Fibroblast of pulmonary artery (primary cell): ENCODE results near the gene PFKL.

Experiments
- DNase-seq: peaks from one replicate; pipeline ENCODE4 v3.0.0-alpha.2; 2010; ENCODE audit warnings: low read depth
- H3K4me3 ChIP-seq: replicated peaks from 2 replicates; pipeline ENCODE4 v1.5.1; 2011; ENCODE audit warnings: low read depth, mild to moderate bottlenecking, control low read depth, low read length, moderate library complexity
- CTCF ChIP-seq: IDR thresholded peaks from 2 replicates; pipeline ENCODE4 v1.5.1; 2011; ENCODE audit warnings: mild to moderate bottlenecking, control low read depth, low read length, inconsistent platforms; ENCODE audit errors: missing control alignments

PFKL gene

GRCh38 chr21:44324106-44324853, 24.4 kb downstream of the PFKL start:
- H3K4me3 ChIP-seq = no peak overlapping the region
- TF ChIP-seq CTCF = no peak
- no peak for DNase-seq

- TF ChIP-seq CTCF = no peak
- no peak overlapping the region for H3K4me3 ChIP-seq
- no peak for DNase-seq
Measured at GRCh38 chr21:44324854-44325107, 24.9 kb downstream of the PFKL start.

GRCh38 chr21:44325386-44326271, 25.8 kb downstream of the PFKL start:
- no peak for DNase-seq
- H3K4me3 ChIP-seq = no peak overlapping the region
- TF ChIP-seq CTCF = no peak

- DNase-seq = no peak
- TF ChIP-seq CTCF = no peak
- H3K4me3 ChIP-seq = no peak overlapping the region
Measured at GRCh38 chr21:44326272-44326647, 26.4 kb downstream of the PFKL start.

GRCh38 chr21:44326716-44327602, 27.1 kb downstream of the PFKL start:
- no peak for TF ChIP-seq CTCF
- no peak overlapping the region for H3K4me3 ChIP-seq
- DNase-seq = no peak

GRCh38 chr21:44327603-44327974, 27.7 kb downstream of the PFKL start:
- no peak overlapping the region for H3K4me3 ChIP-seq
- no peak for TF ChIP-seq CTCF
- no peak for DNase-seq
